Activated T-helper 1 cell treated with anti-CD3 and anti-CD28 coated beads, Interleukin-12 subunit alpha, Interleukin-12 subunit beta, Interleukin-2, Interleukin-4 antibody, amounts not matched to agents 30 ng/mL and 10 ng/mL and 1 ng/mL, durations not matched to agents 14 hours and 24 hours and 36 hours (primary cell): ENCODE data around the gene C16orf95. TPM values are rescaled to one million over a fixed set of nuclear protein-coding genes. Genes with fewer than 3 reads are reported as not detected.

ENCODE experiments used
- DNase-seq: peaks from one replicate; pipeline ENCODE4 v3.0.0; 2021; ENCODE audit warnings: low spot score
- H3K27ac Mint-ChIP-seq: one replicate; pipeline ENCODE4 v1.8.0; 2021; ENCODE audit warnings: mild to moderate bottlenecking, mixed read lengths
- H3K27me3 Mint-ChIP-seq: one replicate; pipeline ENCODE4 v1.8.0; 2022; ENCODE audit warnings: mild to moderate bottlenecking, moderate library complexity, mixed read lengths; ENCODE audit not compliant: insufficient read depth
- H3K36me3 Mint-ChIP-seq: one replicate; pipeline ENCODE4 v1.8.0; 2021; ENCODE audit warnings: low read depth, mixed read lengths
- H3K4me1 Mint-ChIP-seq: one replicate; pipeline ENCODE4 v1.8.0; 2021; ENCODE audit warnings: low read depth, mixed read lengths
- H3K4me3 Mint-ChIP-seq: one replicate; pipeline ENCODE4 v1.8.0; 2021; ENCODE audit warnings: mild to moderate bottlenecking, moderate library complexity, mixed read lengths
- H3K9me3 Mint-ChIP-seq: one replicate; pipeline ENCODE4 v1.8.0; 2021; ENCODE audit warnings: mixed read lengths
- intact Hi-C: fragments of 100-400 bp; cut with micrococcal nuclease; formaldehyde crosslinking; loops from one replicate; pipeline ENCODE4 v1.15.1; 2024
- total RNA-seq: library from RNA; stranded (reverse); gene quantifications from 2 replicates; pipeline ENCODE4 v1.2.3, GENCODE V29; 2022

C16orf95 gene
- total RNA-seq, 1 donor from 2014 or later: 10.9 TPM

DNA sequence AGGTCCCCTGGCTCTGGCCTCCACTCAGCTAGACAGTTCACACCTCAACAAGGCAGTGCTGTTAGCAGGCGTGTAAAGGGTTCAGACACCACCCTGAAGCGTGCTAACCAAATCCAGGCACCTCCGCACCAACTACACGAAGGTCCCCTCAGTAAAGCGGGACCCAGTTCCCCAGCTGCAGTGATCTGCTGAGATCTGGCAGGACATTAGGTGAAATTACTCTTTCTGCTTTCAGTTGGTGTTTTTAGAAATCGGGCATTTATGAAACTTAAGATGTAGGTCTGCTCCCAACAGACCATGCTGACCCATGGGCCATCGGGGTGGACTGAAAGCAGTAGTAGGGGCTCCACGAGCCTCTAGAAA lies 39.3 kb upstream of the C16orf95 start:
- Mint-ChIP-seq H3K9me3 (no peaks in the 10 kb centered on the region), H3K4me3 (no peak overlapping the region), H3K4me1 (peaks cover 5% of the 10 kb centered on the region), H3K27me3 (no peaks in the 10 kb centered on the region), H3K27ac (no peak overlapping the region), H3K36me3 (peaks cover 18% of the 10 kb centered on the region)
- no peak for DNase-seq
- intact Hi-C loops: no loop called here

DNA sequence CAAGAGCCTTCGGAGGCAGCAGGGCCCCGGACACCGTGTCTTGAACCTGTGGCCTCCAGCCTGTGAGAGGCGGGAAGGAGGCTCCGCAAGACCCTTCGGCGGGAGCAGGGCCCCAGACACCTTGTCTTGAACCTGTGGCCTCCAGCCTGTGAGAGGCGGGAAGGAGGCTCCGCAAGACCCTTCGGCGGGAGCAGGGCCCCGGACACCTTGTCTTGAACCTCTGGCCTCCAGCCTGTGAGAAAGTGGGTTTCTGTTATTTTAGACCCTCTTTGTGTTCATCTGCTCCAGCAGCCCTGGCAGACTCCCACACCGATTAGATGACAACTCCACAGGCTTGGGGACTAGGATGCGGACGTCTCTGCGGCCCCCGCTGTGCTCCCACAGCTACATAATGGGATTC lies 36.4 kb upstream of the C16orf95 start:
- no peak for DNase-seq
- H3K27me3 Mint-ChIP-seq: no peaks in the 10 kb centered on the region
- intact Hi-C loops: no loop called here
- H3K4me1 Mint-ChIP-seq: no peaks in the 10 kb centered on the region
- H3K27ac Mint-ChIP-seq: no peak overlapping the region
- H3K9me3 Mint-ChIP-seq: no peaks in the 10 kb centered on the region
- peaks cover 12% of the 10 kb centered on the region for H3K36me3 Mint-ChIP-seq
- no peak overlapping the region for H3K4me3 Mint-ChIP-seq

DNA sequence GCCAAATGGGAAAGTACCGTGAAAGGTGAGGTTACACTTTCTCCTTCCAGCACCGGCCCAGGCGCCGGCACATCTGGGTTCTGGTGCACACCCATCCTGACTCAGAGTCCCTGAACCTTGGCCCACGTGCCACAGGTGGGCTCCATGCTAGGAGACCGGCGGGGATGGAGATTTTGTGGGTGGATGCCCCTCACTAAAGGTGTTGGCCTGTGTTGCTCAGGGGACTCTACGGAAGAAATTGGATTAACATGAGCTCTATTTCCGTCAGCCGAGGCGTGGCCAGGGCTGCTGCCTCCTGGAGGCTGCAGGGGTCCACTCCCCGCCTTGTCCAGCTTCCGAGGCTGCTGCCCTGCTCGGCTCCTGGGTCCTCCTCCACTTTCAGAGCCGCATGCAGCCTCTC lies 35.6 kb upstream of the C16orf95 start:
- Mint-ChIP-seq H3K4me3 (no peak overlapping the region), H3K9me3 (no peaks in the 10 kb centered on the region), H3K27ac (no peak overlapping the region), H3K27me3 (no peaks in the 10 kb centered on the region), H3K4me1 (no peaks in the 10 kb centered on the region), H3K36me3 (peaks cover 8% of the 10 kb centered on the region)
- no peak for DNase-seq
- intact Hi-C loops: no loop called here

DNA sequence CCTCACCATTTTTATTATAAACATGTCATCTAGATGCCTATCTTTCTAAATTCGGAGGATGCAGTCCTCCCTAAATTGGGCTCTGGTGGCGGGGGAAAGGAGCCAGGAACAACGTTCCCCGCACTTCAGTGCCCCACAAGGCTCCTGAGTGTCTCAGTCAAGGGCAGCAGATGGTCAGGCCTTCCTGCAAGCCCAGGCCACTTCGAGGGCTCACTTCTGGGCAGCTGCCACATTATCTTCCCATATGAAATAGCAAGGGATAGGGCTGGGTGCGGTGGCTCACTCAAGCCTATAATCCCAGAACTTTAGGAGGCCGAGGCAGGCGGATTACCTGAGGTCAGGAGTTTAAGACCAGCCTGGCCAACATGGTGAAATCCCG lies 34.1 kb upstream of the C16orf95 start:
- intact Hi-C loops: no loop called here
- no peaks in the 10 kb centered on the region for H3K27me3 Mint-ChIP-seq
- no peak overlapping the region for H3K27ac Mint-ChIP-seq
- H3K4me3 Mint-ChIP-seq: no peak overlapping the region
- no peak for DNase-seq
- no peaks in the 10 kb centered on the region for H3K9me3 Mint-ChIP-seq
- no peaks in the 10 kb centered on the region for H3K4me1 Mint-ChIP-seq
- H3K36me3 Mint-ChIP-seq: peaks cover 8% of the 10 kb centered on the region

DNA sequence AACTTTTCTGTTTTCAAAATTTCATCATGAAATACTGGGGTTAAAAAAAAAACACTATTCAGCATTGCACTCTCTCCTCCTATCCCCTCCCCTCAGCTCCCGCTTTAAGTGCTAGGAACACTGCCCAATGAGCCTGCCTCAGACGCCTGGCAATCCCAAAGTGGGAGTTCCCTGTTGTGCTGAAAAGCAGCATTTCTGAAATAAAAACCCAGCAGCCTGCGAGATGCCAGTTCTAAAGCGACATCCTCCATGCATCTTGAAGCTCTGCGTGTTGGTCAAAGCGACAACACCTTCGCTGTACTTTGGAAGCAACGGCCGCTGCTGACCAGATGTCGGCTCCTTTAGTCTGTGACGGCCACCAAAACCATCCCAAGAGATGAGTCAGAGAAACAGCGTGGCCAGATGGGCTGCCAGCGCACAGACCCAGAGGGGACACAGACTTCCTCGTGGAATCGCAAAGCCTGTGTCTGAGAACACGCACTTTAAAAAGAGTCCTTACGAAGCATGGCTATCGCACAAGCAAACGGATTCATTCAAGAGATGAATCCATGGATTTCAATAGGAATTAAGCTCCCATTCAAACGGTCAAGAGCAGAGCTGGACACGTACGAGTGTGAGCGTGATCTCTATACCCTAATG lies 33.6 kb upstream of the C16orf95 start:
- H3K27me3 Mint-ChIP-seq: no peaks in the 10 kb centered on the region
- peaks cover under 1% of the 10 kb centered on the region for H3K4me1 Mint-ChIP-seq
- peaks cover 8% of the 10 kb centered on the region for H3K36me3 Mint-ChIP-seq
- no peaks in the 10 kb centered on the region for H3K9me3 Mint-ChIP-seq
- no peak for DNase-seq
- intact Hi-C loops: no loop called here
- no peak overlapping the region for H3K27ac Mint-ChIP-seq
- no peak overlapping the region for H3K4me3 Mint-ChIP-seq

DNA sequence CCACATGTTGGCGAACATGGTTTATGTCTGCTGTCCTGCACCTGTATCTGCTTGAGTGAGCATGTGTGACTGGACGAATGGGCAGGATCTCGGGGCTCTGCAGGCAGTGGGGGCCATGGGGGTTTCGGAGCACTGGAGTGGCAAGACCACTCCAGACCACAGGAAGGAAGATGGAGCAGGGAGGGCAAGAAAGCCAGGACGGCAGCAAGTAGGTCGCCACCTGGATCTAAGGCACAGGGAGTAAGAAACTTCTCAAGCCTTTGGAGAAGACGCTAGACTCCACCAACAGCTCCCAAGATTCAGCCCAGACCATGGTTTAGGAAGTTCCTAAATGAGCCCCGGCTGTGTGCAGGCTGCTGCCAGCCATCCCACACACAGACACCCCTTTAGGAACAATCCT lies 32.8 kb upstream of the C16orf95 start:
- intact Hi-C loops: no loop called here
- H3K36me3 Mint-ChIP-seq: peaks cover 12% of the 10 kb centered on the region
- peak overlapping the region; percentile 55 for H3K27ac Mint-ChIP-seq

DNA sequence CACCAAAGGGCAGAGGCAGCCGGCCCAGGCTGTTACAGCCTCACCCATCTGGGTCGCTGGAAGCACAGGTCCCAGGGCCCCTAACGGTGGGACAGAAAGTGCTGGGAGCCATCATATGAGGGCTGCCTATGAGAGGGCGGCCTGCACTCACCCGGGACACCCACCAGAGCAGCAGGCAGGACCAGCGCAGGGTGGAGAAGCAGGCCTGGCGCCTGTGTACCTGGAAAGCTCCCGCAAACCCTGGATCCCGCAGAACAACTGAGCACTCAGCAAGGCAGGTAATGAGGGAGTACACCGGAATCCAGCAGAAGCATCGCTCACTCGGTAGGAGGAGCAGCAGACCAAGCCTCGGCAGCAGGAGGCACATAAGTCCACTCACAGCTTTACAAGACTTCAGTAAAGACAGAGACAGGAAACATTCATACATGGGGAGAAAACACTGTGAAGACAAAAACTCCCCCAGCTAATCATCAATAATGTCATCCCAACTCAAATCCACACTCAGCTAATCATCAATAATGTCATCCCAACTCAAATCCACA lies 31.5 kb upstream of the C16orf95 start:
- Mint-ChIP-seq H3K27me3 (no peaks in the 10 kb centered on the region), H3K4me1 (peaks cover 7% of the 10 kb centered on the region), H3K36me3 (peaks cover 12% of the 10 kb centered on the region), H3K4me3 (no peak overlapping the region), H3K9me3 (no peaks in the 10 kb centered on the region), H3K27ac (no peak overlapping the region)
- no peak for DNase-seq
- intact Hi-C loops: no loop called here

More for the DNA sequence above, 32.8 kb upstream of the C16orf95 start:
- peaks cover 7% of the 10 kb centered on the region for H3K4me1 Mint-ChIP-seq
- DNase-seq: no peak
- no peaks in the 10 kb centered on the region for H3K9me3 Mint-ChIP-seq
- no peak overlapping the region for H3K4me3 Mint-ChIP-seq
- H3K27me3 Mint-ChIP-seq: no peaks in the 10 kb centered on the region

DNA sequence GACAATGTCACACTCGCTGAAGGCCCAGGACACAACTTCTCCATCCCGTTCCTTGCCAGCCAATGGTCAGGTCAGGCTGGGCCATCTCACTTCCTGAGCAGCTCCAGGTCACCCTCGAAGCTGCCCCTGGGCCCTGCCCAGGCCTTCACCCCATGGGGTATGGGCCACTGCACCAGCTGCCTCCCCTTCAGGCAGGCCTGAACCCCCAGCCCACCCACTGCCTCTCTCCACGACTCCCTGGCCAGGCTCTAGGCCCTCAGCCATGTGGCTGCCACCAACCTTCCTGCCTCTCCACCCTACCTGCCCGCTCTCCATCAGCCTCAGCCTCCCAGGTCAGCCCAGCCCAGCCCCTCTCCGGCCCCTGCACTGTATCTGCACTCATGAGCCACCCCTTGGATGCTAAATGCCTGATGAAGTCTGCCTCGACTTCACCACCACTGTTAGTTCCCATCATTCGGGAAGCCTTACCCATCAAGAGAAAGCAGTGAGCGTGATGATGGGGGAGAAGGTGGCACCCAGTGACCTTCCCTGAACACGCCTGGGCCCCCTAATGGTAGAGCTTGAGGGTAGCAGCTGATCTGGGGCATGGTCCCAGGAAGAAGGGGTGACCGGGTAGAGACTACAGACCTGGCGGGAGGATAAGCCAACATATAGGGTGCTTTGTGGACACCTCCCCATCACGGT lies 30.9 kb upstream of the C16orf95 start:
- H3K4me1 Mint-ChIP-seq: peaks cover 7% of the 10 kb centered on the region
- H3K4me3 Mint-ChIP-seq: no peak overlapping the region
- no peak for DNase-seq
- H3K27me3 Mint-ChIP-seq: no peaks in the 10 kb centered on the region
- H3K9me3 Mint-ChIP-seq: no peaks in the 10 kb centered on the region
- intact Hi-C loops: no loop called here
- H3K36me3 Mint-ChIP-seq: peaks cover 13% of the 10 kb centered on the region
- no peak overlapping the region for H3K27ac Mint-ChIP-seq

DNA sequence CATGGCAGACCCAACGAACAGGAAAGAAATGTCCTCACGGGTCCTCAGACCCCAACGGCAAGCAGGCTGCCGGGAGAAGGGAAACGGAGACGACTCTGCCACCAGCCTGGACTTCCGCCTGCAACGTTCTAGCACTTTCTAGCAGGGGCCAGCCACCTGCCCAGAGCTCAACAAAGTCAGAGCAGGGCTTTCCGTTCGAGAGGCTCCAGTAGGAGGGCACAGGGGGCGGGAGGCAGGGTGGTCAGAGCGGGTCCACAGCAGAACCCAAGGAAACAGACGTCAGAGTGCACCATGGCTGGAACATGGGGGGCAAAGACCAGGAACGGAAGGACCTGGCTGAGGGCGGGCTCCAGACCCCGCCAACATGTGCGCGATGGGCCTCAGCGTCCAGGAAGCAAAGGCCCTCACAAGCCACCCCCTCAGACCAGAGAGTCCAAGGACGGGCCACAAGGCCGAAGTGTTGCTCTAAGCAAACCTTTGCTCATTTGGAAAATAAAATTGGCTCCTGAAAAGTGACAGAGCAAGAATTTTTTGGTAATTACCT lies 29.4 kb upstream of the C16orf95 start:
- H3K4me3 Mint-ChIP-seq: no peak overlapping the region
- no peak overlapping the region for H3K27ac Mint-ChIP-seq
- intact Hi-C loops: no loop called here
- peaks cover 7% of the 10 kb centered on the region for H3K4me1 Mint-ChIP-seq
- H3K36me3 Mint-ChIP-seq: peaks cover 18% of the 10 kb centered on the region
- DNase-seq: no peak
- H3K9me3 Mint-ChIP-seq: no peaks in the 10 kb centered on the region
- H3K27me3 Mint-ChIP-seq: no peaks in the 10 kb centered on the region

DNA sequence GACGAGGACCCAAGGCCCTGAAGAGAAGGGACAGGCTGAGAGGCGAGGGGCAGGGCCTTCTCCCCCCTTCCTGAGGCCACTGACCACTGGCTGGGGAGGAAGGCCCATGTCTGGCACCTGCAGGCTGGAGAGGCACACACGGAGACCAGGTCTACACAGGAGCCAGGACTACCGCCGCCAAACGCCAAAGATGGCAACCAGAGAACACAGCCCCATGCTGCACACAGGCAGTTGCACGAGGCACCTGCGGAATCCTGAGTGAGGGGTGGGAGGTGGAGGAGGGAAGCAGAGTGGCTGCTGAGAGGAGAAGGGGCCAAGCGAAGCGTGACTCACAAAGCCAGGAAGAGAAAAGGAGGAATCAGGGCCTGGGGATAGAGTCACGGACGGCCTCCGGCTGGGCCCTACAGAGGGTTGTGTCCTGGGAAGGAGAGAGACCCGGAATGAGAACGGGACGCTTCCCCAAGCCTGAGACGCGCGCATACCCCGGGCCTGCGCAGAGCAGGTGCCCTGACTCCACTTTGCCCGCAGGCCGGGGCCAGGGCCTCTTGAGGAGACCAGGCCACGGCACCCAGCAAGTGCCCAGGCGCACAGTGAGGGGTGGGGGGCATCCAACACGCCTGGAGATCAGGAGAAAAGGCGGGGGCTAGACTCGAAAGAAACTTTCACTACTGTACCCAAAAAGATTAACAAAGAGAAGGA lies 28.7 kb upstream of the C16orf95 start:
- DNase-seq: no peak
- intact Hi-C loops: loop anchor here (2.0 kb wide), 1 partner anchor 37 kb away; the partner anchor contains the start of gene FBXO31
- H3K27me3 Mint-ChIP-seq: no peaks in the 10 kb centered on the region
- peaks cover 21% of the 10 kb centered on the region for H3K36me3 Mint-ChIP-seq
- peak overlapping the region; percentile 67 for H3K4me3 Mint-ChIP-seq
- no peaks in the 10 kb centered on the region for H3K9me3 Mint-ChIP-seq
- H3K27ac Mint-ChIP-seq: peak overlapping the region; percentile 92
- H3K4me1 Mint-ChIP-seq: peaks cover 7% of the 10 kb centered on the region

DNA sequence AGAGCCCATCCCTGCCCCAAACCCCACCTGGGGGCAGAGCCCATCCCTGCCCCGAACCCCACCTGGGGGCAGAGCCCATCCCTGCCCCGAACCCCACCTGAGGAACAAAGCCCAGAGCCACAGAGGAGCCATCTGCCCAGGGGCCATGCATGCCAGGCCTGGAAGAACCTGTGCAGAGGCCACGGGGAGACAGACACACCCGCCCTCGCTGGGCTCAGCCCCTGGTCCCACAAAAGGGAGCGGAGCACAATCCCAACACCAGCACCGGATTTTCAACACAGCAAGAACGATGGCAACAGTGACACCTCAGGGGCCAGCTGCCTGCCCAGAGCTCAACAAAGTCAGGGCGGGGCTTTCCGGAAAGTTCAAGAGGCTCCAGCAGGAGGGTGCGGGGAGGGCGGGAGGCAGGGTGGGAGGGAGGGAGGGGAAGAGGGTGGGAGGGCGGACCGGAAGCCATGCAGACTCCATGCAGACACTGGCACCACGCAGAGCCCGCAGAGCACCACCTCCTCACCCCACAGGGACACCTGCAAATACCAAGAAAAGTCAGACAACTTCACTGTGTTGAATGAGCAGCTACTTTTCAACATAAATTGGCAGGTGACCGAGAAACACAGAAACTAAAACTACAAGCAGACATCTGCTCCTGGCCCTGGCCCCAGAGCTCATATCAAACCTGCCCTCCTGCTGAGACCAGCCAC lies 27.9 kb upstream of the C16orf95 start:
- intact Hi-C loops: loop anchor here (2.0 kb wide), 1 partner anchor 38 kb away; the partner anchor contains the start of gene FBXO31
- H3K9me3 Mint-ChIP-seq: no peaks in the 10 kb centered on the region
- peak; percentile 35 for DNase-seq

DNA sequence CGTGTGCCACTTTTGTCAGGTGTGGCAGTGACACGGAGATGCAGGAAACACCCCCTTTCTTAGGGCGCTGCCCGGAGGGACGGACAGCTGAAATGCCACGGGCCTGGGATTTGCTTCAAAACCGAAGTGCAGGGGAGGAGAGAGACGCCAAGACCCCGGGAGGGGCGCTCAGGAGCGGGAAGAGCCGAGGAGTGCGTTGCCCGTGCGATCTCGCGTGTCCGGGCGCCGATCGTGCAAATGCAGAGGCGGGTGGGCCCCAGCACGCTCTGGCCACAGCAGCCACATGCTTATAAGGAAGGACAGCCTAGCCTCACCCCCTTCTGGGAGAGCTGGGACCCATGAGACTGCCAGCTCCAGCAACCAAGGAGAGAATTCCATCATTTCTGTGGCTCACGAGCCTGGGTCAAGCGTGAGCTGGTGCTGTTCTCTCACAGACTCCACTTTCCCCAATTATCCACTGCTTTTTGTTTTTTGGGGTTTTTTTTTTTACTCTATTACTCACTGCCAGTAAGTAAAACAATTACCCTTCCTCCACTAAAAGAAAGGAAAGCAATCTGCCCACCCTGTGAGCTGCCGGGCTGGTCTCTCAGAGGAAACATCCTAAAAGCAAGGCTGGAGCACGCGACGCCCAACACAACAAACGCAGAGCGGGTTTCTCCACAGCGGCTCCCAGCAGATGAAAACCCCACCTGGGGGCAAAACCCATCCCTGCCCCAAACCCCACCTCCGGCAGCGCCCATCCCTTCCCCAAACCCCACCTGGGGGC lies 27.2 kb upstream of the C16orf95 start:
- no peaks in the 10 kb centered on the region for H3K9me3 Mint-ChIP-seq
- peaks cover 12% of the 10 kb centered on the region for H3K4me1 Mint-ChIP-seq
- no peak for DNase-seq
- H3K27me3 Mint-ChIP-seq: no peaks in the 10 kb centered on the region
- H3K4me3 Mint-ChIP-seq: peak overlapping the region; percentile 37
- intact Hi-C loops: loop anchor here (2.0 kb wide), 1 partner anchor 38 kb away; the partner anchor contains the start of gene FBXO31
- H3K36me3 Mint-ChIP-seq: peaks cover 22% of the 10 kb centered on the region
- peak overlapping the region; percentile 29 for H3K27ac Mint-ChIP-seq

More for the DNA sequence above, 27.9 kb upstream of the C16orf95 start:
- Mint-ChIP-seq H3K4me3 (peak overlapping the region; percentile 67), H3K4me1 (peaks cover 11% of the 10 kb centered on the region), H3K27me3 (no peaks in the 10 kb centered on the region), H3K36me3 (peaks cover 23% of the 10 kb centered on the region), H3K27ac (peak overlapping the region; percentile 92)
